Activated CD8-positive, alpha-beta memory T cell treated with anti-CD3 and anti-CD28 coated beads, Interleukin-2, amount 50 U/mL, for 1 hour (primary cell): Measurements from ENCODE around the gene NRXN3.

ENCODE experiments used
- DNase-seq: peaks from one replicate; pipeline ENCODE4 v3.0.0-alpha.2; 2020; ENCODE audit errors: extremely low read depth

NRXN3 gene

GRCh38 chr14:78709795-78710557, 539.8 kb downstream of the NRXN3 start:
- DNase-seq, result no peak

GRCh38 chr14:78710963-78711362, 540.8 kb downstream of the NRXN3 start:
- no peak for DNase-seq

DNA sequence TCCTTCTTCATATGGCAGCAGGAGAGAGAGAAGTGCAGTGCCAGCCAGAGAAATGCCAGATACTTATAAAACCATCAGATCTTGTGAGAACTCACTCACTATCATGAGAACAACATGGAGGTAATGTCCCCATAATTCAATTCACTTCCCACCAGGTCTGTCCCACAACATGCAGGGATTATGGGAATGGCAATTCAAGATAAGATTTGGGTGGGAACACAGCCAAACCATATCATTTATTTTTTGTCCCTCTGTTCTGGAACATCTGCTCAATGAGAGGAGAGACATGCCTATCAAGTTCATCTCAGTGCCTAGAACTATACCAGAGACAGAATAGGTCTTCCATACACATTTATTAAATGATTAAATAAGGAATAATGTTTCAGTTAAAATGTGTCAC, 543.5 kb downstream of the NRXN3 start:
- DNase-seq, result no peak

GRCh38 chr14:78714711-78715110, 544.5 kb downstream of the NRXN3 start:
- DNase-seq, result no peak

DNA sequence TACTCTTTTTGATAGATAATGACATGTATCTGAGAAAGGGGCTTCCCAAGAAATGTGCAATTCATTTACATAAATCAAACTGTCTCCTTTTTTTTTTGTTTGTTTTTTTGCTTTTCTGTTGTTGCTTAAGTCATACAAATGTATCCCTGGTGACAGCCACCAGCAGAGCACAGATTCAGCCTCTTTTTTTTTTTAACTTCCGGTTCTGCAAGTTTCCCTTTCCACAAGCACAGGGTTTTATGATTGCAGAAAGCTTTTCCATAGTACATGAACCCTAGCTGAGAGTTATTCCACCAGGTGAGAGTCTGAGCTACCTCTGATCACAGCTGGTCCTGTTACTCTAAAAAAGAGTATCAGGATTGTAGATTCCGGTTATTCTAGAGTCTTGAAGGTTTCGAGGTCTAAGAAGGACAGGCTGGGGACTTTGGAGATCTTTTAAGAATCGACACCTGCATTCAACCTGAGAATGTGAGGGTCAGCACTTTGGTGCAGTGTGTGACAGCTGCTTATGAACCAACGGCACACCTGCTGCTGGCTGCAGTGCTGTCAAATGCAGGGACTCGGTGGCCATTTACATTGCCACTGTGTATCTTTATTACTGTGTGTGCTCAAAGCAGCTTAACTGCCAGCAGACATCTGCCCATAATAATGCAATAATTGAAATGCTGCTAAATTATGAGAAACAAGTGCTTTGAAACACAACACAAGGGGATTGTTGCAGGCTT, 551.7 kb downstream of the NRXN3 start:
- DNase-seq, result no peak

DNA sequence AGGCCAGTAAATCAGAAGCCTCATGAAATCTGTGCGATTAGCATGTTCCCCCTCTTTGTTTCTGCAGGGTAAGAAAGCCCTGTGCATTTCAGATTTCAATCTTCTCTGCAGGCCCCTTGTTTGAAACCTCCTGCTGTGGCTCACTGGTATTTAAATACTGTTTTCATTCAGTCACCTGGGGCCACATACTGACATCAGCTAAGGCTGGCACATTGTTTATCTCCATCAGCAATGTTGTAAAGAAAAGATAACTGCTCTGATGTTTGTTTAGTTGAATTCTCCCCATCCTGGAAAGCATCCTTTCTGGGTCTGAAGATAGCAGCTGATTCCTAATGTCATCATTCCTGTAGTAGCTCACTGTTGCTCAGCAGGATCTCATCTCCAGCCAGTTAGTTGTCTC, 554.9 kb downstream of the NRXN3 start:
- DNase-seq, result no peak

GRCh38 chr14:78737116-78737515, 566.9 kb downstream of the NRXN3 start:
- no peak for DNase-seq

GRCh38 chr14:78737601-78738000, 567.4 kb downstream of the NRXN3 start:
- DNase-seq, result no peak

GRCh38 chr14:78746086-78746595, 576.0 kb downstream of the NRXN3 start:
- DNase-seq, result no peak

DNA sequence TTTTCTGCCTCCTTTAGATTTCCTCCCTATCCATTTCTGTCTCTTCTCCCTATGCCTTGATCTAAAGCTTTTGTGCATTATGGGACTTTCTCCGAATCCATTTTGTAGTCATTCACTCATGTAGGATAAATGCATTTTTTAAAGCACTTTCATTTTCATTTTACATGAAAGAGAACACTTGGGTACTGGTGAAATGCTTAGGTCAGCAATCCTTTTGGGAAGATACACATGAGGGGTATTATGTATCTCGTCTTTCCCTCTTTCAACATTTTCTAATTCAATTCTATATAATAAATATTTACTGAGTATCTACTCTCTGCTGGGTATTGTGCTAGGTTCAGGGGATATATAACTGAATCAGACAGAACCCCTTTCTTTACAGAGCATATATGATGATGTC, 577.6 kb downstream of the NRXN3 start:
- DNase-seq, result no peak

DNA sequence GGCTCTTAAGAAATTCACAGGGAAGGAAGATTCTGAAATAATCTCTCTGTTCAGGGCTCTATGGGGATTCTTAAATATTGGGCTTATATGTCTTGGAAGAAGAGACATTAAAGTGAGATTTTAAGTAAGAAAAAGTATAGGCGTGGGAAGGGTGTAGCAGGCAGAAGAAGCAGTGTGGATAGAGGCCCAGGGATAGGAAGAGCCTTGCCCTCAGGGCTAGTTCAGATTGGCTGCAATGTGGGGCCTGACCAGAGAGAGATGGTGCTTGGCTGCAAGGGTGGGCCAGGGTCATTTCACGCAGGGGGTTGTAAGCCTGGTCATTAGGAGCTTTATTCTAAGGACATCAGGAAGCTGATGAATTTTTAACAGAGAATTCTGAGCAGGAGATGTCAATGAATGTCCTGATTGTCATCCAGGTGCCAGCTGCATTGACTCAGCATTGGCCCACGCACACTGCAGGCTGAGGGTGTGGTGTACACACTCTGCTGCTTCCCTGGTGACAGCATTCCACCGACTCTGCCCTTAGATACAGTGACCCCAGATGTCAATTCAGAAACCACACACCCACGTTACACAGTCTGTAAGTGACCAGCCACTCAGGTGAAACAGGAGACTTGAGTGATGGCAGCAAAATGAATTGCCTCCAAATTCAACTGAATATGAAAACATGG, 582.5 kb downstream of the NRXN3 start:
- DNase-seq, result no peak

- DNase-seq, result no peak
These were observed 583.9 kb downstream of the NRXN3 start for GRCh38 chr14:78754059-78754458.

- DNase-seq, result no peak
These were observed 588.2 kb downstream of the NRXN3 start for GRCh38 chr14:78758333-78758732.

- no peak for DNase-seq
These were observed 592.2 kb downstream of the NRXN3 start for GRCh38 chr14:78762331-78762730.

- DNase-seq, result no peak
These were observed 593.6 kb downstream of the NRXN3 start for GRCh38 chr14:78763746-78764145.

GRCh38 chr14:78764240-78764639, 594.1 kb downstream of the NRXN3 start:
- DNase-seq, result no peak

GRCh38 chr14:78764645-78765044, 594.5 kb downstream of the NRXN3 start:
- no peak for DNase-seq

DNA sequence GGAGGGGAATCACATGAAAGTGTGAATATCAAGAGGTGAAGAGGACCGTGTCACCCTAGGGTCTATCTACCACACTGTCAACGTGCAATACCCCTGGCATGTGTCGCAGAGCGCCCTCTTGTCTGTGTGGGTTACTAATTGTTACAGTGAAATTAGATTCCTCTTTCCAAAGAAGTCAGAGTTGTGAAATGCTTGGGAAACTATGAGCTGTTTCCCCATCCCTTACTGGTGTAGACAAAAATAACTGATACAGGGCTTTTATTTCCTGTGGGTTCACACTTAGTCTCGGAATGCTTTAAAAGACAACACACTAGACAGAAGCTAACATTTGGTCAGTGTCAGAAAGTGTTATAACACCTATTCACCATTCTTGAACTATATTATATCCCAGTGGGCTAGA, 597.3 kb downstream of the NRXN3 start:
- no peak for DNase-seq

DNA sequence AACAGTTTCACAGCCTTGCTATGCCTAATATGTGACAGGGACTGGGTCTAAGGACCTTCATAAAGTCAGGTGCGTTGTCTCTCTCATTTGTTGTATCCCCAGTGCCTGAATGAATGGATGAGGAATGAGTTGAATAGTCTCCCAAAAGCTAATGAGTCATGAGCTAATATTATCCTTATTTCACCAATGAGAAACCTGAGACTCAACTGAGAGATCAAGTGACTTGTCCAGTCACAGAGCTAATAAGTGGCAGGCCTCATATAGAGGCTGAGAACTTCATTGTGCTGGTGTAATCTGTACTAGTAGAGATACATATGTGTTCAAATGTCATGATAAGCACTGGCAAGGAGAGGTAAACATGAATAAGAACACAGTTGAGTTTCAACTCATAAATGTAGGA, 612.4 kb downstream of the NRXN3 start:
- DNase-seq, result no peak

GRCh38 chr14:78785265-78785664, 615.1 kb downstream of the NRXN3 start:
- DNase-seq, result no peak

DNA sequence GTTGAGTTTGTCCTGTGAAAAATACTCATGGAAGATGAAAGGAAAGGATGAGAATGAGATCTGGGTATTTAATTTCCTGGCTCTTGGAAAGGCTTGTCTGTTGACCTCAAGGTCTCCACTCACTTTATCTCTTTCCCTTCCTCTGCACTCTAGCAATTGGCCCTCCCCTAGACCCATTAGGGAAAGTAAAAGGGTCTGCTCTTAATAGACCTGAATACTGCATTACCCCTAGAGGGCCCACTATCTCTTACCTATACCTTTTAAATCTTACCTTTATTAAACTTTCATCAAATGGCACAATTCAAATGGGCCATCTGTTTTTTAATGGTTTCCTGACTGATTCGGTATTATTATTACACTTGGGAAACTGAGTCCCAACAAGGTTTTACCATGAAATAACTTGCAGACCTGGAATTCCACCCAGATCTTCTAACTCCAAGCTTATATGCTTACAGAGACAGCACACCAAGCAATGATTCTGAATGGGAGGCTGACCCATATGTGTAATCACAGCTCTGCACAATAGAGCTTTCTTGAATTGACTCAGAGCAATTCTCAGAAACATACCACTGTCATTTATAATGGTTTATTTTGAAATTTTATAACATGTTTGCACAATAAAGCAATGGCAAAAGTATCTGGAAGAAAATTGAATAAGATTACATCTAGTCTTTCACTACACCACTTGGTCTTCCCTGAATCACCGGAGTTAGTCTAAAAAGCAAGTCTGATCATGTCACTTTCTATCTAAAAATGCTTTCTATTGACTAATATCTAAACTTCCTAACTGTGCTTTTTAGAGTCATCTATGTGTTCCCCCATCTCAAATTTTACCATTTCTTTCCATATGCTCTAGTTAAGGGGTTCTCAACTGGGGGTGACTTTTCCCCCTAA, 618.5 kb downstream of the NRXN3 start:
- DNase-seq, result no peak

GRCh38 chr14:78790271-78790670, 620.1 kb downstream of the NRXN3 start:
- DNase-seq, result no peak
